Activated naive CD8-positive, alpha-beta T cell treated with anti-CD3 and anti-CD28 coated beads, Interleukin-2, amount 50 U/mL, for 24 hours (primary cell): Measurements from ENCODE around the gene CADM1.

Experiments used
- ATAC-seq: fragments of 150-1000 bp; cut with Tn5 transposase; one replicate; pipeline ENCODE4 v1.10.0; 2021
- DNase-seq: peaks from one replicate; pipeline ENCODE4 v3.0.0; 2021
- H3K27ac Mint-ChIP-seq: one replicate; pipeline ENCODE4 v1.8.0; 2021; ENCODE audit warnings: mild to moderate bottlenecking, mixed read lengths
- H3K27me3 Mint-ChIP-seq: one replicate; pipeline ENCODE4 v1.8.0; 2021; ENCODE audit warnings: mixed read lengths
- H3K36me3 Mint-ChIP-seq: one replicate; pipeline ENCODE4 v1.8.0; 2021; ENCODE audit warnings: low read depth, mixed read lengths
- H3K4me1 Mint-ChIP-seq: one replicate; pipeline ENCODE4 v1.8.0; 2021; ENCODE audit warnings: mixed read lengths
- H3K4me3 Mint-ChIP-seq: one replicate; pipeline ENCODE4 v1.8.0; 2021; ENCODE audit warnings: mild to moderate bottlenecking, moderate library complexity, mixed read lengths
- H3K9me3 Mint-ChIP-seq: one replicate; pipeline ENCODE4 v1.8.0; 2021; ENCODE audit warnings: mixed read lengths

Gene CADM1

DNA sequence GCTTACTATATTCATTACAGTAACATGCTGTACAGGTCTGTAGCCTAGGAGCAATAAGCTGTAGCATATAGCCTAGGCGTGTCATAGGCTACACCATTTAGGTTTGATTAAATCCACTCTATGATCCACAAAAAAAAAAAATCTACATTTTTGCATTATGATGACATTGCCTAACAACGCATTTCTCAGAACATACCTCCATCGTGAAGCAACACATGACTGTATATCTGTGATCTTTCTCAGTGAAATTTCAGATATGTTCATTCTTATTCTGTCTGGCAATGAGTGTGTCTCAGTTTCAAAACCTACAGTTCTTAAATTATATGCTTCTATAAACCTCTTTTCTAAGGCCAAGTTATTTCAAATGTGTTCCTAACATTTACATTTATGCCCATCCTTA lies 140.3 kb downstream of the CADM1 start:
- ATAC-seq: no peak
- no peaks in the 10 kb centered on the region for H3K27me3 Mint-ChIP-seq
- H3K27ac Mint-ChIP-seq: no peak overlapping the region
- H3K9me3 Mint-ChIP-seq: no peaks in the 10 kb centered on the region
- no peak overlapping the region for H3K4me3 Mint-ChIP-seq
- DNase-seq: no peak
- no peaks in the 10 kb centered on the region for H3K36me3 Mint-ChIP-seq
- H3K4me1 Mint-ChIP-seq: no peaks in the 10 kb centered on the region

DNA sequence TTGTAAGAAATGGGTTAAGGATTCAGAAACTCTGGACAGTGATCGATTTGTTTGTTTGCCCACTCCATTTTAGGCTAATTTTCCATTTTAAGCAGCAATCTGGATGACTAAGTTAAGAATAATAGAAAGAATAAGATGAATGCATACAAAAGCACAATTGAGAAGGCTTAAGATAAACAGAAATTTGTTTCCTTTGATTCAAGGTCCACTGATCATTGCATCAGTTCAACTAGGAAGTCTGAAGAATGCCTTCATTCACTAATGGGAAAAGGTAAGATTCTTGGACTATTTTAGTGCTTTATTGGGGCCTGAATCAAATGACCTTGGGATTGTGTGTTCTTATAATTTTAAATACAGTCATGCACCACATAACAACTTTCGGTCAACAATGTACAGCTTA lies 140.8 kb downstream of the CADM1 start:
- Mint-ChIP-seq H3K27me3 (no peaks in the 10 kb centered on the region), H3K27ac (no peak overlapping the region), H3K36me3 (no peaks in the 10 kb centered on the region), H3K4me3 (no peak overlapping the region), H3K9me3 (no peaks in the 10 kb centered on the region), H3K4me1 (no peaks in the 10 kb centered on the region)
- no peak for DNase-seq
- ATAC-seq: no peak

DNA sequence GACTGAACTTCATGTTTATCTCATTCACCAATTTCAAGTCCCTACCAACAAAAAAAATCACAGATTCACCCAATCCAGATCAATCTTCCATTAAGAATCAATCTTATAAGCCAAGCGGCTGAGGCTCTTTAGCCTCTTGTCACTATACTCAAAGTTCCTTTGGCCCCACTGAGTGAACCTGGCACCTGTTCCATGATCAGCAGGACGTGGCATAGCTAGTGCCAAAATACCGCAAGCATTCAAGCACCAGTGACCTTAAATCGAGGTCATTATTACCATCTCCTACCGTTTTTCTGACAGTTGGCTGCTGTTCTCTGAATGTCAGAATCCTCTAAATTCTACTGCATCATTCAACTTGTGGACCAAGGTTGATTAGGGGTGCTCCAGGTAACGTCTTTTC lies 141.2 kb downstream of the CADM1 start:
- ATAC-seq (no peak), DNase-seq (no peak)
- H3K27me3 Mint-ChIP-seq: no peaks in the 10 kb centered on the region
- H3K27ac Mint-ChIP-seq: no peak overlapping the region
- no peaks in the 10 kb centered on the region for H3K36me3 Mint-ChIP-seq
- no peaks in the 10 kb centered on the region for H3K4me1 Mint-ChIP-seq
- no peak overlapping the region for H3K4me3 Mint-ChIP-seq
- no peaks in the 10 kb centered on the region for H3K9me3 Mint-ChIP-seq

DNA sequence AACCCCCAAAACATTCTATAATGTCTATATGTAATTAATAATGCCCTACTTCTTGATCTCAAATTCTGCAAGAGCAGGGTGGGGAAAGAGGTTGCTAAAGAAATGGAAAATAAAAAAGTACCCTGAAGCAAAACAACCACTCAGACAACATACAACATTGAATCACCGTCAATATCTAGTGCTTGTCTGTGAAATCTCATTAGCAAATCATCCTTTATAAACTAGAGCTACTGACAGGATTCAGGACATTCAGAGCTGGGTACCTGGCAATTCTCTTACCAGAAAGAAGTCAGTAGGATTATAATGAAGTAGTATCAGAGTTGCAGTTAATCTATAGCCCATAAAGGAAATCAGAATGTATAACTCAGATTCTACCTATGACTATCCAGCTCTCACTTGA lies 143.2 kb downstream of the CADM1 start:
- DNase-seq (no peak), ATAC-seq (no peak)
- H3K9me3 Mint-ChIP-seq: no peaks in the 10 kb centered on the region
- no peaks in the 10 kb centered on the region for H3K36me3 Mint-ChIP-seq
- no peak overlapping the region for H3K27ac Mint-ChIP-seq
- no peaks in the 10 kb centered on the region for H3K27me3 Mint-ChIP-seq
- H3K4me3 Mint-ChIP-seq: no peak overlapping the region
- H3K4me1 Mint-ChIP-seq: no peaks in the 10 kb centered on the region

DNA sequence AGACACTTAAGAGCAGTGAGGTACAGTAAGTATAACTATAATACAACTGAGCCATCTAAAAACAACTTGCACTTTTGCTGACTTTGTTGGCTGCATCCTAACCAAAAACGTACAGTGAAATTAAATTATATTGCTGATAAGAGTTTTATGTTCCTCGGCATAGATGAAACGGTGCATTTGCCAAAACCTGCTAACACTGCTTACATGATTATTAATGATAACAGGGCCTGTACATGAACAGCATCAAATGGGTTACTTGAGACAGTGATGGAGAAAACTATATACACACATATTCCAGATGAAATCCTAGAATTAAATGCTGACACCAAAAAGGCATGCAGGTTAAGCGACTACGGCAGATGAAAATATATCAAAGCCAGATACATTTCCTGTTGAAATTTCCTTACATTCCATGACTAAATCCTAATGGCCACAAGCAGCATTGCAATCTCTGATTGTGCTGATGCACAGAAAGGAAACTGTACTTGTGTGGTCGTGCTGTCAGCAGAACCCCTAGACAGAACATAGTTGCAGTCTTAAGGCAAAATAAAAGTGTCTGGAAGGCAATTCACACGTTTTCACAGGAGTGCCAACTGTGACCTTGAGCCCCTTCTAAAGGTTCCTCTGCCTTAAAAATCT lies 143.9 kb downstream of the CADM1 start:
- ATAC-seq: no peak
- no peak overlapping the region for H3K27ac Mint-ChIP-seq

DNA sequence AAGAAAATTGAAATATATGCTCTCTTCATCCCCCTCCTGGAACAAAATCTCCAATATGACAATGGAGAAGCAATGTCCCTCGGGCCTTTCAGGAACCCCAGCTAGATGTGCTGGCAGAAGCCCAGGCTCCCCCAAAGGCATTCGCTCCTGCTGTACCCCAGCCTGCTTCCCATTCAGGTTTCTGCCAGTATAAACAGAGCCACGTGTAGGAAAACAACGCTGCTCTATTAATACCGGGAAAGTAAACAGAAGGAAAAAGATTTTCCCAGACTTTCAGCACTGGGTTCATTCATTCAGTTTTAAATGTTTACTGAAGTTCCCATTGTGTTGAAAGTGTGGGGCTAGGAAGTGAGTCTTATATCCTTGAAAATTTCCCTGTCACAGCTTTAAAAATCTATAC lies 147.1 kb downstream of the CADM1 start:
- no peaks in the 10 kb centered on the region for H3K36me3 Mint-ChIP-seq
- H3K27me3 Mint-ChIP-seq: no peaks in the 10 kb centered on the region
- no peak overlapping the region for H3K27ac Mint-ChIP-seq
- no peak overlapping the region for H3K4me3 Mint-ChIP-seq
- ATAC-seq (no peak), DNase-seq (no peak)
- no peaks in the 10 kb centered on the region for H3K9me3 Mint-ChIP-seq
- H3K4me1 Mint-ChIP-seq: no peaks in the 10 kb centered on the region

More for the DNA sequence above, 143.9 kb downstream of the CADM1 start:
- H3K36me3 Mint-ChIP-seq: no peaks in the 10 kb centered on the region
- H3K9me3 Mint-ChIP-seq: no peaks in the 10 kb centered on the region
- no peak overlapping the region for H3K4me3 Mint-ChIP-seq
- H3K27me3 Mint-ChIP-seq: no peaks in the 10 kb centered on the region
- no peak for DNase-seq
- H3K4me1 Mint-ChIP-seq: no peaks in the 10 kb centered on the region

DNA sequence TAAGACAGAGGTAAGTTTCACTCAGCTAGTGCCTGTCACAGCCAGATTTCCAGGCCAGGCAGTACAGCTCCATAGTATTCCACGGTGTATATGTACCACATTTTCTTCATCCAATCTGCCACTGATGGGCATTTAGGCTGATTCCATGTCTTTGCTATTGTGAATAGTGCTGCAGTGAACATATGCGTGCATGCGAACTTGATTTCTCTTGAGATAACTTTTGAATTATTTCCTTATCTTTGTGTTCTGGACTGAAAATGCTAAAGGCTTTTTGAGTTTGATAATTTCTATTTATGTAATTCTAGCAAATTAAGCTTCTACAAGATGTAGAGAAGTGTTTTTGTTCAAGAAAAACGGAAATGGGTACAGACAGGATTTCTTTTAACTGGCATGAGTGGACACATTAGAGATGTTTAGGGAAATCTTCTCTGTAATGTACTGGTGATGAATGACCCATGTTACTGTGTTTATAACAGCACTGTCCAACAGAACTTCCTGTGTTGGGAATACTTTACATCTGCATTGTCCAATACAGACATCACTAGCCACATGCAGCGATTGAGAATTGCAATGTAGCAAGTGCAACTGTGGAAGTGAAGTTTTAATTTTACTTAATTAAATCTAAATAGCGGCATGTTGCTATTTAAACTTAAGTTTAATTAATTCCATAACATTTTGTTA lies 151.3 kb downstream of the CADM1 start:
- no peak for DNase-seq
- Mint-ChIP-seq H3K36me3 (no peaks in the 10 kb centered on the region), H3K9me3 (no peaks in the 10 kb centered on the region), H3K4me3 (no peak overlapping the region), H3K4me1 (no peaks in the 10 kb centered on the region), H3K27ac (no peak overlapping the region), H3K27me3 (peaks cover 3% of the 10 kb centered on the region)
- no peak for ATAC-seq

DNA sequence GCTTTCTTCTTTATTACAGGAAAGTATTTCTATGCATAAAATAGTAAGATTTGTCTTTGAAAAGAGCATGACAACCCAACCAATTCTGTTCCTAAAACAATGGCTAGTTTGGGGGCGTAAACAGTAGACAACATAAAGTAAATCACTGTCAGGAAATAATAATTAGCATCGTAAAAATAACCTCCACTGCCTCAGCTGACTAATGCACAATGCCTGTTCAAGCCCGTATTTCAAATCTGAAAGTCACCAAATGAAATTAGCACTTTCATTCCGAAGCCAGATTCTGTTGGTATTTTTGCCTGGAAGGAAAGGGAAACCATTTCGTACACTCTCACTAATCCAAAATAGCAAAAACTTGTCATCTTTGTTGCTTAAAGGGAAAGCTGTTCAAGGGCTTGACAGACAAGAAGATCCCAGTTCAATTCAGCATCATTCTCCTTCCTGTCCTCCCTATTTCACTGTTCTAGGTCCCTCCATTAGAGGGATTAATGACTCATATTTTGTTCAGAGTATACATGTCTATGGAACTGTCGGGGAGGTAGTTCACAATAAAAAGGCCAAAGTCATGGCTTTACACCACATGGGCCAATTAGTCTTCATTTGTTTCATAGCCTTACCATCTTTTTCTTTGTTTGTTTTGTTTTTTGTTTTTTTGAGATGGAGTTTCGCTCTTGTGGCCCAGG lies 154.7 kb downstream of the CADM1 start:
- DNase-seq (no peak), ATAC-seq (no peak)
- Mint-ChIP-seq H3K27ac (no peak overlapping the region), H3K27me3 (peaks cover 3% of the 10 kb centered on the region), H3K9me3 (no peaks in the 10 kb centered on the region), H3K4me1 (no peaks in the 10 kb centered on the region), H3K36me3 (no peaks in the 10 kb centered on the region), H3K4me3 (no peak overlapping the region)

DNA sequence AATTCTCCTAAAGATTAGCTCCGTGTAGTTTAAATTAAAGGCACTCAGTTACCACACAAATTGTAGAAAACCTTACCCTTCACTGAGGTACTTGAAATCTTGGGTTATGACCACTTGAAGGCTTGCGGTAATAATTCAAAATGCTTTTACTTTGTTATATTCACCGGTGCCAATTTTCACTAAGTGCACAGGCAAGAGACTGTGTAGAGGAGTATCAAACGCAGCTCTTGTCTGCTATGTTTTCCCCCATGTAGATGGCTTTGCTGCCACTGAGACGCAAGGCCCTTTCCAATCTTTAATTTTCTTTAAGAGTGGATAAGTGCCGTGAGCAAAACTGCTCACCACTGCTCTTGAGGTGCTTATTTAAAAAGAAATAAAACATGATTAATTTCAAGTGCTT lies 155.8 kb downstream of the CADM1 start:
- no peaks in the 10 kb centered on the region for H3K36me3 Mint-ChIP-seq
- H3K4me1 Mint-ChIP-seq: no peaks in the 10 kb centered on the region
- no peak overlapping the region for H3K4me3 Mint-ChIP-seq
- no peak for ATAC-seq
- H3K27ac Mint-ChIP-seq: no peak overlapping the region
- peaks cover 3% of the 10 kb centered on the region for H3K27me3 Mint-ChIP-seq
- DNase-seq: no peak
- no peaks in the 10 kb centered on the region for H3K9me3 Mint-ChIP-seq

DNA sequence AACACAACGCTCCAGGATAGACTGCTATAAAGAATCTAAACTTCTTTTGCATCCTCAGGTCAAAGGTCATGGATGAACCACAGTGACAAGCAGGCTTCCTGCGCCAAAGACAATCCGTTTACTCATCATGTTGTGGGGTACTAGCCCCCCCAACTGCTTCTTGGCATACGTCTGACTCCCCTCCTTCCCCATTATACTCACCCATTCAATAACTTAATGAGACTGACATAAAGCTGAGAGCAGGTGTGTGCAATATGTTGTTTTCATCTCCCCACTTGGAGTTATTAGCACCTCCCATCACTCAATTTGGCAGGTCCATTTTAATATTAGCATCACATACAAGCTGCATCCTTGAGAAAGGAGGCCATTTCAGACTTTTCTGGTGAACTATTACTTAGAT lies 157.1 kb downstream of the CADM1 start:
- no peak for ATAC-seq
- Mint-ChIP-seq H3K4me3 (no peak overlapping the region), H3K36me3 (no peaks in the 10 kb centered on the region), H3K4me1 (no peaks in the 10 kb centered on the region), H3K27me3 (peaks cover 3% of the 10 kb centered on the region), H3K9me3 (no peaks in the 10 kb centered on the region), H3K27ac (no peak overlapping the region)
- DNase-seq: no peak

DNA sequence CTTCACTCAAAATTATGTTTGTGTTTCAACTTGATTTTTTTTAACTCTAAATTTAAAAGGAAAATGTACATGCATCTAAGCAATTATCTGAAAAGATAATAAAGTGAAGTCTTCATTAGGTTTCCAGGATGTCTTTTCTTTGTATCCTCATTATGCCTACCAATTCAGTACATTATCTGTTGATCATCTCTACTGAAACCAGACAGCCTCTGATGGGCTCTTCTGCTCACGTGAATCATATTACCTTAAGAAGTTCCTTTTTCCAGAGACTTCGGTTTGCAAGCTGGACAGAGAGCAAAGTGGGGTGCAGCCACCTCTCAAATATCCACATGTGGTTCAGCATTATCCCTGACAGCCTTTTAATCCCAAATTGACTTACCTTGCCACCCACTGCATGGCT lies 158.4 kb downstream of the CADM1 start:
- Mint-ChIP-seq H3K9me3 (no peaks in the 10 kb centered on the region), H3K4me1 (no peaks in the 10 kb centered on the region), H3K27me3 (peaks cover 3% of the 10 kb centered on the region), H3K4me3 (no peak overlapping the region), H3K36me3 (no peaks in the 10 kb centered on the region), H3K27ac (no peak overlapping the region)
- DNase-seq: no peak
- no peak for ATAC-seq

DNA sequence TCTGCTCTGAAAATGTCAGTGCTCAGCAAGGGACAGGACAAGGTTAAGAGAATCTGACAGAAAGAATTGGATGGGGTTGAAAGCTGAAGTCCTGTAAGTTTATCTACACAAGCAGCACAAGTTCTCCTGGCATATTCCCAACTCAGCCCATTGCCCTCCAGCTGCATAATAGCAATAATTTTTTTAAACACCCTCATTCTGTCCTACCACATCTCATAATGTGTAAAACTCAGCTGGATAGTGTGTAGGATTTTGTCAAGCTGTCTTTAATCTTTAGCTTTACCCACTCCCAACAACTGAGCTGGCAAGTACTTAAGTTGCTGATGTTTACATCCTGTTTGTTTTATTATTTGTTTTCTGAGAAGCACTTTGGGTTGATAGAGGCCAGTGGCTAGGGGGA lies 158.9 kb downstream of the CADM1 start:
- H3K9me3 Mint-ChIP-seq: no peaks in the 10 kb centered on the region
- no peak for DNase-seq
- no peak overlapping the region for H3K4me3 Mint-ChIP-seq
- no peak overlapping the region for H3K27ac Mint-ChIP-seq
- H3K36me3 Mint-ChIP-seq: no peaks in the 10 kb centered on the region
- ATAC-seq: no peak
- H3K4me1 Mint-ChIP-seq: no peaks in the 10 kb centered on the region
- peaks cover 4% of the 10 kb centered on the region for H3K27me3 Mint-ChIP-seq

DNA sequence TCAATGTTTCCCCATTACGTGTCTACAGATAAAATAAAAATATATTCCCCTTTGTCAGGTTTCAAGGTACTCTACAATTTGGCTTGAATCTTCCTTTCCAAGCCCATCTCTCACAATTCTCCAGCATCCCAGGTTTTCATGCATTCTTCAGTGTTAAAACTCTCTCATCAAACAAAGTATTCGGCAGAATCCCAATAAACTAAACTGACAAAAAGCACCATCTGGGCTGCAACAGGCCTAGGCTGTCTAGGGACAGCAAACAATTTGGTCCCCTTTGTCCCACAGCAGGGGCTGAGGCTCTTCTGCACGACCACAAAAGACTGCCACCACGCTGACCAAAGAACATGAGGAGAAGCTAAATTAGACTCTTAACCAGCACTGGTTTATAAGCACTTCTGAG lies 159.4 kb downstream of the CADM1 start:
- H3K36me3 Mint-ChIP-seq: no peaks in the 10 kb centered on the region
- DNase-seq (no peak), ATAC-seq (no peak)
- H3K4me1 Mint-ChIP-seq: no peaks in the 10 kb centered on the region
- no peak overlapping the region for H3K27ac Mint-ChIP-seq
- peaks cover 4% of the 10 kb centered on the region for H3K27me3 Mint-ChIP-seq
- no peaks in the 10 kb centered on the region for H3K9me3 Mint-ChIP-seq
- no peak overlapping the region for H3K4me3 Mint-ChIP-seq

DNA sequence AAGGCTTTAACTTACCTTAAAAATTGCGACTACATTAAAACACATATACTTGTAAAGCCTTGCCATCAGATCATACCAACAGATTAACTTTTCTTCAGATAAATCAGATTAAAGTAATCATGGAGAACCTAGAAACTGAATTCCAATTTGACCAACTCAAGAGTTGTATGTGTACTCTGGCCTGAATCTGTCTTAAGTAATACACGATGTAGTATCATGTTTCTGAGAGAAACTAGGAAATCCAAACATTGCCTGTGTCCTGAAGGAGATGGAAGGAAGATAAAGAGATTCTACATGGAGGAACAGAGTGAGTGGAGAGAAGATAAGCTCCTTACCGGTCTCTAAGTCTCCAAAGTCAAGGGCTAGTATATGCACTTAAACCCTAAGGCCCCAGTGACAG lies 162.1 kb downstream of the CADM1 start:
- no peak overlapping the region for H3K27ac Mint-ChIP-seq
- no peak overlapping the region for H3K4me3 Mint-ChIP-seq
- H3K36me3 Mint-ChIP-seq: no peaks in the 10 kb centered on the region
- DNase-seq (no peak), ATAC-seq (no peak)
- H3K27me3 Mint-ChIP-seq: peaks cover 2% of the 10 kb centered on the region
- no peaks in the 10 kb centered on the region for H3K4me1 Mint-ChIP-seq
- no peaks in the 10 kb centered on the region for H3K9me3 Mint-ChIP-seq

DNA sequence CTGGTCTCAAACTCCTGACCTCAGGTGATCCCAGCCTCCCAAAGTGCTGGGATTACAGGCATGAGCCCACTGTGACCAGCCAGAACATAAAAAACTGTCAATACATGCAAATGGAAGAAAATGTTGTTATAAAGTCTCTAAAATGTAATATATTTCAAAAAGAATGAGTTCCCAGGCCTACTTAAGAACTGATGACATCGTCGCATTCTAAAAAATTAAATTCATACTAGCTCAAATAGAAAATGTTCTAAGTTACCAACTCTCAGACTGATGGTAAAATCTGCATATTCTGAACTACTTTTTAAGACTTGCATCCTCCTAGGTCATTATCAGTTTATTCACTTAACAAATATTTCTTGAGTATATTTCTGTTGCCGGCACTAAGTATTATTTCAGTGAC lies 163.3 kb downstream of the CADM1 start:
- Mint-ChIP-seq H3K27me3 (peaks cover 2% of the 10 kb centered on the region), H3K4me3 (no peak overlapping the region)
- no peak for ATAC-seq

More for the DNA sequence above, 163.3 kb downstream of the CADM1 start:
- no peak for DNase-seq
- Mint-ChIP-seq H3K4me1 (no peaks in the 10 kb centered on the region), H3K9me3 (no peaks in the 10 kb centered on the region), H3K36me3 (no peaks in the 10 kb centered on the region), H3K27ac (no peak overlapping the region)
